Stimulated activated CD8-positive, alpha-beta memory T cell treated with anti-CD3 and anti-CD28 coated beads, Interleukin-15, amount 100 ng/mL, for 24 hours (primary cell): ENCODE results near the gene FAM110D.

ENCODE experiments used
- DNase-seq: peaks from one replicate; pipeline ENCODE4 v3.0.0-alpha.2; 2020; ENCODE audit warnings: low read depth

The FAM110D gene

DNA sequence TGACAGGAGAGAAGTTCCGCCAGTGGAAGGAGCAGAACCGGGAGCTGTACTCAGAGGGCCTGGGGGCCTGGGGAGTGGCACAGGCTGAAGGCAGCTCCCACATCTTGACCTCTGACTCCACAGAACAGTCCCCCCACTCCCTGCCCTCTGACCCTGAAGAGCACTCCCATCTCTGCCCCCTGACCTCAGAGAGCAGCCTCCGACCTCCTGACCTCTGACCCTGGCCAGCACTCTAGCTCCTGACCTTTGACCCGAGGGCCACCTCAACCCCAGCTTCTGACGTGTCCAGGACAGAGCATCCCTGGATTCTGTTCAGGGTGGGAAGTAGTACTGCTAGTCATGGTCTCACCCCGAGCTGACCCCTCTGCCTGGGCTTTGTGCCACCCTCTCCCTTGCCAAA, 30.5 kb downstream of the FAM110D start:
- DNase-seq, result no peak

DNA sequence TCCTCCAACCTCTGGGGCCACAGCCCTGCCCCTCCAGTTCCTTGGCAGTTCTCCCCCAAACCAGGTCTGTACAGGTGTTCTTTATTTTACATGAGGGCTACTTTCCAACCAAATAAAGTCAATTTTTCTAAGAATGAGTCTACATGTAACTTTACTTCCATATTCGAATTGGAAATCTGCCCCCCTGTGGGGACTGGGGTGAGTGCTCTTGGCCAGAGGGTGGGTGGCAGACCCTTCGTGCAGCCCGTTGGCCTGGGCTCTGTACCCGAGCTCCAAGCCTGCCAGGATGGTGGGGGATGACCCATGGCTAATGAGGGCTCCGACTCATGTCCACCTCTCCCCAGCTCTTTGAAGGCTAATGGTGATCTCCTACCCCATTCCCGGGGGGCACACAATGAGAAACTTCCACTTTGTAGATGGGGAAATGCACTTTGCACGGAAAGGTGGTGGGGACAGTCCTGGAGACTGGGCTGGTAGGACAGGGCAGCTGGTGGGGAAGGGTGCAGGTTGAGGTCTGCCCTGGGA, 30.9 kb downstream of the FAM110D start:
- no peak for DNase-seq

DNA sequence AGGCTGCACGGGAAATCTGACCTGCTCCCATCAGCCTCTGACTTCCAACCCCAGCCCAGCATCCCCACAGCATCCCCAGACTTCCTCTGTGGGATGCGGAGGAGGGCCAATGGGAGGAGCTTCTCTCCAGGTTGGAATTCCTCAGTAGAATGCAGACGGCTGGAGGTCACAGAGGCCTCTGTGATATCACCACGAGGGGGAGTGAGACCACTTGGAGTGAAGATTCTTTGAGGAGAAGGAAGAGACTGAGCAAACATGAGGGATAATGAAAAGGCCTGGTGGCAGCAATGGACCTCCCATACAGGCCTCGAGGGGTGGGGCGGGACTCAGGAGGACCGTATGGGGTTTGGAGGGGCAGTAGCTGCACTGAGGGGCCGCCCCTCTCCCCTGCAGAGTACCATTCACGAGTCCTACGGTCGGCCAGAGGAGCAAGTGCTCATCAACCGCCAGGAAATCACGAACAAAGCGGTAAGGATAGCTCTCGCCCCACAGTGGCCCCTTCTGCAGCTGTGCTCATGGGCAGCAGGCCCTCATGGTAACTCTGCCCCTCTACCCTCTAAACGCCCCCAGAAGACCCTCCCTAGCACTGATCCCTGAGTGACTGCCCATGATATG, 31.6 kb downstream of the FAM110D start, which contains the start of gene CATSPER4:
TSS of gene CATSPER4 (plus strand) at position 230 of the 615 bp plus-strand sequence. CDS start at position 256, 26 bp downstream.
- DNase-seq, result no peak

DNA sequence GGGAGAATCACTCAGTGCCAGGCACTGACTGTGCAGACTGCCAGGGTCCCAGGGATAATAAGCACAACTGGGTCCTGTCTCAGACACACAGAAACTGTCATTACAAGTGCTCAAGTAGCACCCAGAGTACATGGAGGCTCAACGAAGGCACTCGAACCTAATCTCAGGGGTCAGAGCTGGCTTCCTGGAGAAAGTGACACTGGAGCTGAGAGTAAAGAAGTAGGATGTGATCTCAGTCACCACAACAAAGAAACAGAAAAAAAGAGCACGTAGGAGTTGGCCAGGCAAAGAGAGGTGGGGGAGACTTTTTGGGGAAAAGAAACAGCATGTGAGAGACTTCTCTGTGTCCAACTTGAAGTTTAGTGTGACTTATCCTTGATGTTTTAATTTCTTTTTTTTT, 32.9 kb downstream of the FAM110D start:
- DNase-seq, result no peak

DNA sequence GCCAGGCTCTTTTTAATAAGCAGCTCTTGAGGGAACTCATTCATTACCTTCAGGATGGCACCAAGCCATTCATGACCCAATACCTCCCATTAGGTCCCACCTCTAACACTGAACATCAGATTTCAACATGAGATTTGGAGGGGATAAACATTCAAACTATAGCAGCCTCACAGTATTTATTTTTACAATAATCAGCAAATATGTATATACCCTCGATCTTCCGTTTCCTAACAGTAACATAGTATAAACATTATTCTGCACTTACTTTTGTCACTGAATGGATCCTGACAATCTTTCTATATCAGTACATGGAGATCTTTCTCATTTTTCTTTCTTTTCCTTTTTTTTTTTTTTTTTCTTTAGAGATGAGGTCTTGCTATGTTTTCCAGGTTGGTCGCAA, 36.9 kb downstream of the FAM110D start:
- DNase-seq, result no peak

DNA sequence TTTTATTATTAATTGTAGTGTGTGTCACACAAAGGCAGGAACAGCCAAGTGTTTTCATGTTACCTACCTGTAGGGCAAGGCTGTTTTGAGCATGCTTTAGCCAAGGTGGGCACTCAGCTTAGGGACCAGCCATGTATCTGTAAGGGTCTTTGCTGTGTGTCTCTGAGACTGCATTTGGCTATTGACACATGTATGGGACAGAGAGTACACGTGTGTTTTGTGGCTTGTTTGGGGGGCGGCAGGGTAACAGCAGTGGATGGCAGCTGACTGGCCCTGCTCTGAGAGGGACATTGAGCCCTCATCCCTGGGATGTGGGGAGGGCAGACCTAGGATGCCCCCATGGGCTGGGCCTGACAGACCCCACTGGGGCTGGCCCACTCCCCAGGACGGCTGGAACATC, 38.4 kb downstream of the FAM110D start:
- DNase-seq, result no peak

DNA sequence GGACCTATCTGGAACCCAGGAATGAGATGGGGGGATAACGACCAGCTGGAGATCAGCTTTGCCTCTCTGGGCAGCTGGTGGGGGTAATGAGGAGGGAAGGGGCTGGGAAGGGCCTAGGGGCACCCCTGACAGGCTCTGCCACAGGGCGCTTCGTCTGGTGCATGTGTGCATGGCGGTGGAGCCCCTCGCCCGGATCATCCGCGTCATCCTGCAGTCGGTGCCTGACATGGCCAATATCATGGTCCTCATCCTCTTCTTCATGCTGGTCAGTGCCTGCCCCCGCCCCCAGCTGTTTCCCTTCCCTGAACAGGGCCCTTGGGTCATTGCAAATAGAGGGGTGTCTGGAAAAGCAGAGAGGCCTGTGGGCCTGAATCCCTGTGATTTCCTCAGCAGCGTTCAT, 38.9 kb downstream of the FAM110D start:
- no peak for DNase-seq

DNA sequence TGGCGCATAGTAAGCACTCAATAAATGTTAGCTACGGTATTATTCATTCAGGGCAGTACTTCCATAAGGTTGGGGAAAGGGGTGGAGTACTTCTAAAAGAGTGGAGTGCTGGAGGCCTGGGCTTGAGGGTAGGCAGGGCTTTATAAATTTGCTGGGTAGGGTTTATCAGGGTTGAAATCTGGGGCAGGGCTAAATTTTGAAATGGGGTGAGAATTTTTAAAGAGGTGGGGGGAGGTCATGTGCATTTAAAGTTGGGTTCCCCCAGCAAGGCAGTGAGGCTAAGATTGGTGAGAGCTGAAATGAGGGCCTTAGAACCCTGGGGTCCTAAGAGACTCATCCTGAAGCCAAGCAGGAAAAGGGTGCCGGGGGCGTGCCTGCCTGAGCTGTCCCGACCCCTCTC, 41.5 kb downstream of the FAM110D start:
- no peak for DNase-seq

DNA sequence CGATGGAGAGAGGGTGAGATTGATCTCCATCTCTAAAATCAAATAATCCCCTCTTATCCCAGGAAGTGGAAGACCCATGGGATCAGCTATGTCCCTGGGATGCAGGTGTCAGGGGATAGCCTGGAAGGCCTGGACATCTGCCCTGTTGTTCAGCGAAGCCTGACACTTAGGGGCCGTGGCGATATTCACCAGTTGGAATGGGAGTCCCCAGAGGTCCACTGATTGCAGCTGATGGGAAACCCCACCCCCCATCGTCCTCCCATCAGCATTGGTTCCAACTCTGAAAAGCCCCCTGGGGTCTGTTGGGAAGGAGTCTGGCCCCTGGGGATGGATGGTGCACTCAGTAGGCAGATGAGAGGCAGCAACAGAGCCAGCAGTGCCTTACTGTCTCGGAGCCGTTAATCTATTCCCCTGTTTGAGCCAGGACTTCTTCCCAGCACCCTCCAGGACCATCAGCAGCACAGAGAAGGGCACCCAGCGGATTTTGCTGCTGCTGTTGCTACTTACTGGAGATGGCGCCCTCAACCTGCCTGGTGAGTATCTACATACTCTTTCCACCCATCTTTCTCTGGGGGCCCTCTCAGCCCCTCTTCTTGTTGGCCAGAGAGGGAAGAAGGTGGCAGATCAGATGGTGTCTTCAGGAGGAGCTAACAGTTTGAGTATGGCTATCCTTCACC, 44.9 kb downstream of the FAM110D start:
- DNase-seq, result no peak

DNA sequence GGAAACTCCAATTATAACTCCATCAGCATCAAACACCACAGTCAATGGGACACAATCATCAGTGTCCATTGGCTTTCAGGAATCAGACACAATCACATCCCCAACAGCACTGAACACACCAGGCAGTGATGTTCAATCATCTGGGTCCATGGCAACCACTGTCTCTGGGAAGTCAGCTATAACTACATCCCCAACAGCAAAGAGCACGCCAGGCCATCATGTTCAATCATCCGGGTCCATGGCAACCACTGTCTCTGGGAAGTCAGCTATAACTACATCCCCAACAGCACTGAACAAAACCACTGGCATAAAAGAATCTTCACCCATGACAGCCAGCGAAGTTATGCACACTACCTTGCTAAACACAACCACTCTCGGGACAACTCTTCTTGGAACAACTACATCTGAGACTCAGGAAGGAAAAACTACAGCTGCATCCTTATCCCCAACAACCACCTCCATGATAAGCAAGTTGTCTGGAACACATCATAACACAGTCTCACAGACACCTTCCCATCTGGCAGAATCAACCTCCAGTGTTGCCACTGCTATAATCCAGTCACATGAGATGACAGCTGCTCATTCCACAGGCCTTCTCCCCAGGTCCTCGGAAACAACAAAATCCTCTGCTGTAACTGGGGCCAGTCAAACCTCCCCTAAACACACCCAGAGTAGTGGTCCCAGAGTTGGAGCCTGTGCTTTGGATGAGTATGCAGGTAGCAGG, 51.4 kb downstream of the FAM110D start:
- no peak for DNase-seq

DNA sequence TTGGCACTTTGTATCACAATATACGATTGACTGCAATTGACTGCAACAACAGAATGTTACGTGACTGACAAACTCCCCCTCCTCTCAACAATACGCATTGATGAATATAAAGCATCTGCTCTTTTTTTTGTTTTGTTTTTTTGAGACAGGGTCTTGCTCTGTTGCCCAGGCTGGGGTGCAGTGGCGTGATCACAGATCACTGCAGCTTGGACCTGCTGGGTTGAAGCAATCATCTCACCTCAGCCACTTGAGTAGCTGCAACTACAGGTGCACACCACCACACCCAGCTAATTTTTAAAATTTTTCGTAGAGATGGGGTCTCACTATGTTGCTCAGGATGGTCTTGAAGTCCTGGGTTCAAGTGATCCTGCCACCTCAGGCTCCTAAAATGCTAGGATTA, 53.8 kb downstream of the FAM110D start:
- no peak for DNase-seq

DNA sequence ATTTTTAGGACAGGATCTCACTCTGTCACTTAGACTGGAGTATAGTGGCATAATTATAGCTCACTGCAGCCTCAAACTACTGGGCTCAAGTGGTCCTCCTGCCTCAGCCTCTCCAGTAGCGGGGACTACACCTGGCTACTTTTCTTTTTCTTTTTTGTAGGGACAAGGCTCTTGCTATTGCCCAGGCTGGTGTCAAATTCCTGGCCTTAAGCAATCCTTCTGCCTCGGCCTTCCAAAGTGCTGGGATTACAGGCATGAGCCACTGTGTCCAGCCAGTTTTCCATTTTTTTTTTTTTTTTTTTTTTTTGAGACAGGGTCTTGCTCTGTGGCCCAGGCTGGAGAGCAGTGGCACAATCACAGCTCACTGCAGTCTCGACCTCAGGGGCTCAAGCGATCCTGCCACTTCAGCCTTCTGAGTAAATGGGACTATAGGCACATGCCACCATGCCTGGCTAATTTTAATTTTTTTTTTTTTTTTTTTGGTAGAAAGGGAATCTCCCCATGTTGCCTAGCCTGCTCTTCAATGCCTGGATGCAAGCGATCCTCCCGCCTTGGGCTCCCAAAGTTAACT, 54.5 kb downstream of the FAM110D start:
- no peak for DNase-seq
